NCI-H1436 treated with DMSO at 0.1 percent for 48 hours (cell line): Measurements from ENCODE around the gene ADORA3.
"Not testable (repeated sequence)": the region's sequence is repeated elsewhere in the genome, so short reads cannot be mapped to it uniquely, and the experiment has no call there.

ENCODE experiments used
- DNase-seq: peaks from one replicate; lab custom pipeline; 2025; lab: John Stamatoyannopoulos, UW

Gene ADORA3

GRCh38 chr1:111503585-111504060 lies at the start of gene ADORA3, which contains the start of gene TMIGD3:
TSS of gene ADORA3 (minus strand) at chr1:111503633. CDS start at chr1:111503354, 279 bp downstream.
TSS of gene TMIGD3 (minus strand) at chr1:111503633. CDS start at chr1:111503354, 279 bp downstream.
- no peak for DNase-seq

- no peak for DNase-seq
These were observed 49.8 kb upstream of the ADORA3 start for GRCh38 chr1:111553196-111553595.

GRCh38 chr1:111552587-111552986 lies 49.2 kb upstream of the ADORA3 start:
- DNase-seq: no peak

- DNase-seq: no peak
These were observed 48.4 kb upstream of the ADORA3 start for GRCh38 chr1:111551623-111552411.

GRCh38 chr1:111547786-111548185 lies 44.4 kb upstream of the ADORA3 start:
- not testable (repeated sequence) for DNase-seq

- no peak for DNase-seq
These were observed 38.8 kb upstream of the ADORA3 start for GRCh38 chr1:111542187-111542586.

- no peak for DNase-seq
These were observed 38.3 kb upstream of the ADORA3 start for GRCh38 chr1:111541721-111542120.

GRCh38 chr1:111540928-111541327 lies 37.5 kb upstream of the ADORA3 start:
- no peak for DNase-seq

GRCh38 chr1:111538343-111539025 lies 35.1 kb upstream of the ADORA3 start:
- DNase-seq: no peak

GRCh38 chr1:111535256-111536191 lies 32.1 kb upstream of the ADORA3 start:
- DNase-seq: no peak

- no peak for DNase-seq
These were observed 16.6 kb upstream of the ADORA3 start for GRCh38 chr1:111520053-111520452.

GRCh38 chr1:111517469-111518225 lies 14.2 kb upstream of the ADORA3 start:
- no peak for DNase-seq

GRCh38 chr1:111516005-111516535 lies 12.6 kb upstream of the ADORA3 start:
- no peak for DNase-seq

- DNase-seq: no peak
These were observed 12.0 kb upstream of the ADORA3 start for GRCh38 chr1:111515291-111516004.

GRCh38 chr1:111513410-111514020 lies 10.1 kb upstream of the ADORA3 start:
- no peak for DNase-seq

- DNase-seq: no peak
These were observed 9.5 kb upstream of the ADORA3 start for GRCh38 chr1:111512931-111513330.

GRCh38 chr1:111512132-111512889 lies 8.9 kb upstream of the ADORA3 start:
- DNase-seq: no peak

- no peak for DNase-seq
These were observed 7.9 kb upstream of the ADORA3 start for GRCh38 chr1:111511370-111511769.

GRCh38 chr1:111509997-111510375 lies 6.6 kb upstream of the ADORA3 start:
- DNase-seq: no peak
